ENCODE data around the gene TSPOAP1.

Gene TSPOAP1

GRCh38 chr17:58311429-58311894 lies 17.1 kb downstream of the TSPOAP1 start:
- Histone ChIP-seq H3K4me2 (ENCODE audit: low read depth, low read length, poor library complexity, severe bottlenecking) (no peak overlapping the region), H3F3A (ENCODE audit: low read depth) (no peaks in the 10 kb centered on the region), H3K4me1 (ENCODE audit: insufficient read depth, low read length, poor library complexity, severe bottlenecking) (no peaks in the 10 kb centered on the region), H3K9me2 (replicated peaks; ENCODE audit: low read depth, low read length) (no peaks in the 10 kb centered on the region), H3K27me3 (ENCODE audit: insufficient read depth, low read length, poor library complexity, severe bottlenecking) (no peaks in the 10 kb centered on the region), H3K9me3 (ENCODE audit: insufficient read depth, low read depth, low read length) (no peaks in the 10 kb centered on the region), H2AFZ (ENCODE audit: low read length) (no peak overlapping the region), H4K20me1 (ENCODE audit: insufficient read depth, low read length, poor library complexity, severe bottlenecking) (no peaks in the 10 kb centered on the region), H3K9ac (ENCODE audit: low read depth, low read length, poor library complexity, severe bottlenecking) (no peak overlapping the region), H3K36me3 (ENCODE audit: insufficient read depth, low read length) (peaks cover 53% of the 10 kb centered on the region; the same call in 1 of the 2 replicates), H3K79me2 (ENCODE audit: insufficient read depth, low read length) (no peaks in the 10 kb centered on the region; the same call in 1 of the 2 replicates), H3K4me3 (ENCODE audit: low read length, poor library complexity, severe bottlenecking) (no peak overlapping the region)
- no peak for TF ChIP-seq EZH2phosphoT487 (IDR thresholded peaks at IDR 0.05; ENCODE audit: borderline replicate concordance)
- no peak for TF ChIP-seq CTCF (conservative IDR thresholded peaks at IDR 0.05; ENCODE audit: low read length)

GRCh38 chr17:58310511-58311428 lies 17.8 kb downstream of the TSPOAP1 start:
- Histone ChIP-seq H3K36me3 (ENCODE audit: insufficient read depth, low read length) (peaks cover 47% of the 10 kb centered on the region; the same call in 1 of the 2 replicates), H3K79me2 (ENCODE audit: insufficient read depth, low read length) (no peaks in the 10 kb centered on the region), H3F3A (ENCODE audit: low read depth) (no peaks in the 10 kb centered on the region), H3K9me2 (replicated peaks; ENCODE audit: low read depth, low read length) (no peaks in the 10 kb centered on the region), H3K9ac (ENCODE audit: low read depth, low read length, poor library complexity, severe bottlenecking) (no peak overlapping the region), H3K4me3 (ENCODE audit: low read length, poor library complexity, severe bottlenecking) (no peak overlapping the region), H2AFZ (ENCODE audit: low read length) (no peak overlapping the region), H3K4me1 (ENCODE audit: insufficient read depth, low read length, poor library complexity, severe bottlenecking) (no peaks in the 10 kb centered on the region), H3K27me3 (ENCODE audit: insufficient read depth, low read length, poor library complexity, severe bottlenecking) (no peaks in the 10 kb centered on the region), H4K20me1 (ENCODE audit: insufficient read depth, low read length, poor library complexity, severe bottlenecking) (no peaks in the 10 kb centered on the region), H3K4me2 (ENCODE audit: low read depth, low read length, poor library complexity, severe bottlenecking) (no peak overlapping the region), H3K9me3 (ENCODE audit: insufficient read depth, low read depth, low read length) (no peaks in the 10 kb centered on the region)
- TF ChIP-seq EZH2phosphoT487 (IDR thresholded peaks at IDR 0.05; ENCODE audit: borderline replicate concordance) = no peak
- no peak for TF ChIP-seq CTCF (conservative IDR thresholded peaks at IDR 0.05; ENCODE audit: low read length)

- Histone ChIP-seq H3K79me2 (ENCODE audit: insufficient read depth, low read length) (no peaks in the 10 kb centered on the region), H3K9ac (ENCODE audit: low read depth, low read length, poor library complexity, severe bottlenecking) (no peak overlapping the region), H3K4me2 (ENCODE audit: low read depth, low read length, poor library complexity, severe bottlenecking) (no peak overlapping the region), H3K9me2 (replicated peaks; ENCODE audit: low read depth, low read length) (no peaks in the 10 kb centered on the region), H3K4me1 (ENCODE audit: insufficient read depth, low read length, poor library complexity, severe bottlenecking) (no peaks in the 10 kb centered on the region), H3F3A (ENCODE audit: low read depth) (no peaks in the 10 kb centered on the region), H3K27me3 (ENCODE audit: insufficient read depth, low read length, poor library complexity, severe bottlenecking) (no peaks in the 10 kb centered on the region), H2AFZ (ENCODE audit: low read length) (no peak overlapping the region), H3K36me3 (ENCODE audit: insufficient read depth, low read length) (peaks cover 42% of the 10 kb centered on the region; the same call in 1 of the 2 replicates), H3K4me3 (ENCODE audit: low read length, poor library complexity, severe bottlenecking) (no peak overlapping the region), H4K20me1 (ENCODE audit: insufficient read depth, low read length, poor library complexity, severe bottlenecking) (no peaks in the 10 kb centered on the region), H3K9me3 (ENCODE audit: insufficient read depth, low read depth, low read length) (no peaks in the 10 kb centered on the region)
- TF ChIP-seq EZH2phosphoT487 (IDR thresholded peaks at IDR 0.05; ENCODE audit: borderline replicate concordance) = no peak
- TF ChIP-seq CTCF (conservative IDR thresholded peaks at IDR 0.05; ENCODE audit: low read length) = no peak
Observed at GRCh38 chr17:58309918-58310259, 18.7 kb downstream of the TSPOAP1 start.
